ENCODE data around the gene KLF12.

- no peak for TF ChIP-seq CTCF (IDR thresholded peaks at IDR 0.05; ENCODE audit: borderline replicate concordance, extremely low read depth, low read length, poor library complexity, severe bottlenecking)
- no peak for TF ChIP-seq EZH2 (IDR thresholded peaks at IDR 0.05; ENCODE audit: borderline replicate concordance, low read depth, low read length, severe bottlenecking)
Observed at GRCh38 chr13:74110053-74110452, 24.2 kb downstream of the KLF12 start.
